T47D (cell line): Measurements from ENCODE around the gene CD300C.

ENCODE experiments used
- DNase-seq, 2 experiments: peaks; one replicate each; pipeline versions ENCODE4 v3.0.0 to v3.0.0-alpha.2; 2011 to 2012; ENCODE audit warnings: low read depth in 1 of 2, low spot score in 1 of 2
- JUND ChIP-seq: IDR thresholded peaks from 2 replicates; pipeline ENCODE4 v1.6.1; 2012; ENCODE audit warnings: low read depth
- in situ Hi-C: cut with HindIII; loops from 2 replicates; pipeline ENCODE4 v1.10.0; 2016; ENCODE audit warnings: low sequenced_read_pairs, low pct_unique_long_range_greater_than_20kb

Gene CD300C

GRCh38 chr17:74554909-74555308 is 9.0 kb upstream of the CD300C start:
- in situ Hi-C loops, result no loop called here
- DNase-seq, result no peak
- TF ChIP-seq JUND, result no peak

- no peak for DNase-seq
- in situ Hi-C loops, result no loop called here
- no peak for TF ChIP-seq JUND
Observed at GRCh38 chr17:74552037-74552436, 6.1 kb upstream of the CD300C start.

- no peak for TF ChIP-seq JUND
- in situ Hi-C loops, result no loop called here
- no peak for DNase-seq
Observed at GRCh38 chr17:74550602-74551001, 4.7 kb upstream of the CD300C start.

GRCh38 chr17:74549343-74549742 is 3.4 kb upstream of the CD300C start:
- DNase-seq, result no peak
- no peak for TF ChIP-seq JUND
- in situ Hi-C loops, result no loop called here

- no peak for DNase-seq
- in situ Hi-C loops, result no loop called here
Observed at GRCh38 chr17:74547736-74548135, 1.8 kb upstream of the CD300C start.

GRCh38 chr17:74547264-74547663 is 1.3 kb upstream of the CD300C start:
- TF ChIP-seq JUND, result no peak
- no peak for DNase-seq
- in situ Hi-C loops, result no loop called here

More at GRCh38 chr17:74547736-74548135, 1.8 kb upstream of the CD300C start:
- no peak for TF ChIP-seq JUND

GRCh38 chr17:74546586-74546985 is 671 bp upstream of the CD300C start:
- TF ChIP-seq JUND, result no peak
- in situ Hi-C loops, result no loop called here
- no peak for DNase-seq

- no peak for DNase-seq
- in situ Hi-C loops, result no loop called here
- no peak for TF ChIP-seq JUND
Observed at GRCh38 chr17:74544991-74545842, 698 bp downstream of the CD300C start.

GRCh38 chr17:74543891-74544760 is 1.8 kb downstream of the CD300C start:
- in situ Hi-C loops, result no loop called here
- no peak for DNase-seq
- no peak for TF ChIP-seq JUND

- TF ChIP-seq JUND, result no peak
- DNase-seq, result no peak
- in situ Hi-C loops, result no loop called here
Observed at GRCh38 chr17:74543406-74543805, 2.5 kb downstream of the CD300C start.

- in situ Hi-C loops, result no loop called here
- TF ChIP-seq JUND, result no peak
- no peak for DNase-seq
Observed at GRCh38 chr17:74542727-74543383, 3.1 kb downstream of the CD300C start.

- TF ChIP-seq JUND, result no peak
- in situ Hi-C loops, result no loop called here
- no peak for DNase-seq
Observed at GRCh38 chr17:74542166-74542565, 3.7 kb downstream of the CD300C start.
